Endothelial cell (in vitro differentiated cells): ENCODE data around the gene HDLBP. TPM values are rescaled to one million over a fixed set of nuclear protein-coding genes. Genes with fewer than 3 reads are reported as not detected.
A peak's percentile ranks its signal among the peaks of the same experiment; 100 is the strongest.

Source experiments
- DNase-seq: peaks from one replicate; pipeline ENCODE4 v3.0.0; 2021; ENCODE audit warnings: low spot score
- H3K27ac Mint-ChIP-seq: one replicate; pipeline ENCODE4 v1.8.0; 2021; ENCODE audit warnings: mixed read lengths, inconsistent platforms; ENCODE audit not compliant: unreplicated experiment
- H3K27me3 Mint-ChIP-seq: one replicate; pipeline ENCODE4 v1.8.0; 2021; ENCODE audit warnings: mild to moderate bottlenecking, moderate library complexity, mixed read lengths, inconsistent platforms; ENCODE audit not compliant: unreplicated experiment
- H3K36me3 Mint-ChIP-seq: one replicate; pipeline ENCODE4 v1.8.0; 2021; ENCODE audit warnings: mild to moderate bottlenecking, low read depth, mixed read lengths, inconsistent platforms; ENCODE audit not compliant: unreplicated experiment
- H3K4me1 Mint-ChIP-seq: one replicate; pipeline ENCODE4 v1.8.0; 2021; ENCODE audit warnings: mild to moderate bottlenecking, mixed read lengths, inconsistent platforms; ENCODE audit not compliant: unreplicated experiment
- H3K4me3 Mint-ChIP-seq: one replicate; pipeline ENCODE4 v1.8.0; 2021; ENCODE audit warnings: mild to moderate bottlenecking, mixed read lengths, inconsistent platforms; ENCODE audit not compliant: unreplicated experiment
- H3K9me3 Mint-ChIP-seq: one replicate; pipeline ENCODE4 v1.8.0; 2021; ENCODE audit warnings: mixed read lengths, inconsistent platforms; ENCODE audit not compliant: unreplicated experiment
- CTCF ChIP-seq: fragments of 200-600 bp; sonication (generic); IDR thresholded peaks from one replicate; pipeline ENCODE4 v1.5.0; 2021; ENCODE audit warnings: antibody characterized with exemption; ENCODE audit not compliant: unreplicated experiment
- total RNA-seq: library from RNA; stranded (reverse); fragmentation: NEBNext Ultra II Directional; extraction: Animal tissue kit (Norgen Biotek cat#: 25700); gene quantifications from one replicate; pipeline ENCODE4 v1.2.1, GENCODE V29; 2021; ENCODE audit not compliant: unreplicated experiment

HDLBP gene
- total RNA-seq, 1 donor from 2014 or later = 364 TPM

DNA sequence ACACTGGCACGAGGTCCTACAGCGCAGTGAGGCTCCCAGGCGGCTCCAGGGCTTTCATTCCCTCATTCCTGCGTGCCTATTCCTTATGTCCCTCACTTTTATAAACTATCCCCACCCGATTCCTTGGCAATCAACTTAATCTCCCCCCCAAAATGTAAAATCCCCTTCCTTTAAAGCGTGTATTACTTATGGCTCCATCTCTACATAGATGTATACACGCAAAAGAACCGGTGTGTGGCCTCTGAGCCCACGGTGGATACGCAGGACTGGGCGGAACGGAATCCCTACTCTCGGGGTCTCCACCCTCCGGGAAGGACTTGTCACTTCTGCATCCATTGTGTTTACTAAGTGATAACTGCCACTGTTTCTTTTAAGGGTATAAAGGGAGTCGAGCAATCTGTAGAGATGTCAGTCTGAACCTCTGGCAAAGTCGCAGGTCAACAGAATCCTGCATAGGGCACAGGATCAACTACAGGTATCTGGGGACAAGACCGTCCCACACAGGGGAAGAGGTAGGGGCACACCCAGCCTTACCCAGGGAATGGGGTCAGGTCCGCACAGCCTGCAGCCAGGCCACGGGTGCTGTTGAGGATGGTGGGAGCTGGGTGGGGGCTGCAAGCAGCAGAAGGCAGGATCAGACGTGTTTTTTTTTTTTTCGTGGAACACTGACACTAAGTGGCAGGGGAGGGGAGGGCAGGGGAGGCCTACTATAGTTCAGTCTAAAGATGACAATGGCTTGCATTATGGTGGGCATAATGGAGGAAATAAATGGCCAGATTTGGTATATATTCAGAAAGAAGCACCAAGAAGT, 42.1 kb downstream of the HDLBP start:
- Mint-ChIP-seq H3K4me1 (peaks cover 17% of the 10 kb centered on the region), H3K36me3 (peaks cover 8% of the 10 kb centered on the region), H3K27me3 (peaks cover 5% of the 10 kb centered on the region), H3K4me3 (peak overlapping the region; percentile 82), H3K27ac (peak overlapping the region; percentile 7), H3K9me3 (no peaks in the 10 kb centered on the region)
- no peak for DNase-seq
- no peak for TF ChIP-seq CTCF

DNA sequence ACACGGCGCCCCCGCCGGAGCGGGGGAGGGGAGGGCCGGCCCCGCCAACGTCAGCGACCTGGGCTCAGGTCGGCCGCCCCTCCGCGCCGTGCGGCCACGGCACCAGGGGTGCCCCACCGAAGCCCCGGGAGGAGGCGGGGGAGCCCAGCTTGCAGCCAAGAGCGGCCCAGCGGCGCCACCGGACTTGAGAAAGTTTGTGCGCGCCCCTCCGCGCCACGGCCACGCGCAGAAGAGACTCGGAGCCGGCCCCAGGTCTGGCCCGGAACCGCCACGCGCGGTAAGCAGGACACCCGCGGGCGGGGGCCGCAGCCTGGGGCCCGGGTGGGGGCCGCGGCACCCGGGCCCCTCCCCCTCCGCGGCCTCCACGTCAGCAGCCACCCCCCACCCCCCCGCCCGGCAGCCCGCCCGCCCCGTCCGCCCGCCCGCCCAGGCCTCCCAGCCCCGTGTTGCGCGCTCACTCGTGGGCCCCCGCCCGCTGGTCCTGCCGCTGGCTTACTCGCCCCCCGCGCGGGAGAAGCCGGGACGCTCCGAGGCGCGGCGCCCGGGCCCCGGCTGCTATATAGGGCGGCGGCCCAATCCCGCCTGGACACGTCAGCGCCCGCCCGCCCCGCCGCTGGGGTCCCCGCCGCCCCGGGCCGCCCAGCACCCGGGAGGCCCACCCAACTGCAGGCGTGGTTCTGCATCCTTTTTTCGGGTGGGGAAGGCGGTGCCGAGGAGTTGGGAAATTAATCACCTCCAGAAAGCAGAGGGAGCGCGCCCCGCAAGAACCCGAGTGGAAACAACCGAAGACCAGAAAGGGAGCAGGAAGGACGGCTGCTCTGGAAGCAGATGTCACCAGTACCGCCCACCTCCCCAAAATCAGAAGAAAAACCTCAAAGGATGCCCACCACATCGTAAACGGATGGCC, 42.9 kb downstream of the HDLBP start:
- Mint-ChIP-seq H3K9me3 (no peaks in the 10 kb centered on the region), H3K27ac (peak overlapping the region; percentile 7), H3K27me3 (peaks cover 5% of the 10 kb centered on the region), H3K4me3 (peak overlapping the region; percentile 82), H3K4me1 (peaks cover 17% of the 10 kb centered on the region), H3K36me3 (peaks cover 15% of the 10 kb centered on the region)
- TF ChIP-seq CTCF = no peak
- peak; percentile 62 for DNase-seq

DNA sequence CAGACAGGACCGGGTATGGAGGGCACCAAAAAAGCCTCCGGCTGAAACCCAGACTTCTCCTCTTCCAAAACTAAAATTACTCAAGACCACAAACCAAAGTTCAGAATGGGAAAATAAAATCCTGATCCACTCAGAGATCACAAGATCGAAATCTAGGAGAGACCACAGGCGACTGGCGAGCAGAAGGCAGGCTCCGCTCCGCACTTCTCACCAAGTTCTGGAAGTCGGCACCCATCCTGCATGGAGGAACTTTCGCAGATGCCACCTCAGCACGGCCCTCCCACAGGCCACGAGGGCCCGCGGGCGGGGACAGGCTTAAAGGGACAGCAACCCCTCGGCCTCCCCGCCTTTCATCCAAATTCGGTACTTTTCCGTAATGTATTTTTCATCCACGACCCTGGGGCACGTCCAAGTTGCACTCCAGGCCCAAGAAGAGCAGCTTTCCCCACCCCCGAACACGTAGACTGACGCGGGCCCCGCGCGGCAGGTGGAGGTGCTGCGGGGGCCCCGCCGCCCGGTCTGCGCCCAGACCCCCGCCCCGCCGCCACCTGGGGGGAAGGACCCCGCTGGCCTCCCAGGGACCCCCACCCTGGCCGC, 43.7 kb downstream of the HDLBP start:
- H3K27me3 Mint-ChIP-seq = peaks cover 5% of the 10 kb centered on the region
- peaks cover 20% of the 10 kb centered on the region for H3K36me3 Mint-ChIP-seq
- H3K27ac Mint-ChIP-seq = peak overlapping the region; percentile 68
- peaks cover 17% of the 10 kb centered on the region for H3K4me1 Mint-ChIP-seq
- H3K4me3 Mint-ChIP-seq = peak overlapping the region; percentile 96
- no peaks in the 10 kb centered on the region for H3K9me3 Mint-ChIP-seq
- DNase-seq = peak; percentile 53
- TF ChIP-seq CTCF = no peak

DNA sequence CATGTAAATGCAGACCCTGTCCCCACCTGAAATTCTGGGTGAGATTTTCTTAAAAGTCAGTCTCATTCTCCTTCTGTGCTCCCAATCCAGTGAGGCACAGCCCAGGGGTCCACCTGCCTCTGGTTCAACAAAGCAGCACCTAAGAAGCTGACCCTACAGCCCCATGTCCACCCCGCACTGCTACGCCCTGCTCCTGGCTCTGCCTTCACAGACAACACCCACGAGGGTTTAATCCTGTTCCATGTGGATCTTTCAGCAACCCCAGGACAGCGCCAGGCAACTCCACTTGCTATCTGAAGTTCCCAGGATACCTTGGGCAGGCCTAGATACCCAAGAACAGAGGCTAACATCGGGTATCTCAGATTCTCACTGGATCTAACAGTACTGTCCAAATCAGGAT, 44.9 kb downstream of the HDLBP start:
- peaks cover 5% of the 10 kb centered on the region for H3K27me3 Mint-ChIP-seq
- H3K36me3 Mint-ChIP-seq = peaks cover 25% of the 10 kb centered on the region
- H3K4me3 Mint-ChIP-seq = peak overlapping the region; percentile 15
- TF ChIP-seq CTCF = no peak
- H3K27ac Mint-ChIP-seq = no peak overlapping the region
- peaks cover 17% of the 10 kb centered on the region for H3K4me1 Mint-ChIP-seq
- H3K9me3 Mint-ChIP-seq = no peaks in the 10 kb centered on the region
- no peak for DNase-seq
